ENCODE data around the gene SORL1. TPM values are rescaled to one million over a fixed set of nuclear protein-coding genes. Genes with fewer than 3 reads are reported as not detected.

The SORL1 gene
- total RNA-seq, 1 donor from 2014 or later, result 4.6 TPM

GRCh38 chr11:121512468-121513465 lies 60.7 kb downstream of the SORL1 start:
- H3K36me3 Mint-ChIP-seq (ENCODE audit: low read depth, unreplicated experiment), result no peaks in the 10 kb centered on the region
- H3K27ac Mint-ChIP-seq (ENCODE audit: unreplicated experiment), result no peak overlapping the region
- TF ChIP-seq CTCF (IDR thresholded peaks at IDR 0.05; ENCODE audit: unreplicated experiment), result no peak
- no peak overlapping the region for H3K4me3 Mint-ChIP-seq (ENCODE audit: unreplicated experiment)
- DNase-seq (ENCODE audit: low spot score), result no peak
- no peaks in the 10 kb centered on the region for H3K27me3 Mint-ChIP-seq (ENCODE audit: unreplicated experiment)
- H3K4me1 Mint-ChIP-seq (ENCODE audit: unreplicated experiment), result no peaks in the 10 kb centered on the region
- H3K9me3 Mint-ChIP-seq (ENCODE audit: unreplicated experiment), result no peaks in the 10 kb centered on the region

- DNase-seq (ENCODE audit: low spot score), result no peak
- peaks cover 4% of the 10 kb centered on the region for H3K4me1 Mint-ChIP-seq (ENCODE audit: unreplicated experiment)
- no peak overlapping the region for H3K27ac Mint-ChIP-seq (ENCODE audit: unreplicated experiment)
- H3K36me3 Mint-ChIP-seq (ENCODE audit: low read depth, unreplicated experiment), result no peaks in the 10 kb centered on the region
- peaks cover 2% of the 10 kb centered on the region for H3K27me3 Mint-ChIP-seq (ENCODE audit: unreplicated experiment)
- no peak overlapping the region for H3K4me3 Mint-ChIP-seq (ENCODE audit: unreplicated experiment)
- TF ChIP-seq CTCF (IDR thresholded peaks at IDR 0.05; ENCODE audit: unreplicated experiment), result no peak
- no peaks in the 10 kb centered on the region for H3K9me3 Mint-ChIP-seq (ENCODE audit: unreplicated experiment)
Measured at GRCh38 chr11:121513807-121514206, 61.7 kb downstream of the SORL1 start.

DNA sequence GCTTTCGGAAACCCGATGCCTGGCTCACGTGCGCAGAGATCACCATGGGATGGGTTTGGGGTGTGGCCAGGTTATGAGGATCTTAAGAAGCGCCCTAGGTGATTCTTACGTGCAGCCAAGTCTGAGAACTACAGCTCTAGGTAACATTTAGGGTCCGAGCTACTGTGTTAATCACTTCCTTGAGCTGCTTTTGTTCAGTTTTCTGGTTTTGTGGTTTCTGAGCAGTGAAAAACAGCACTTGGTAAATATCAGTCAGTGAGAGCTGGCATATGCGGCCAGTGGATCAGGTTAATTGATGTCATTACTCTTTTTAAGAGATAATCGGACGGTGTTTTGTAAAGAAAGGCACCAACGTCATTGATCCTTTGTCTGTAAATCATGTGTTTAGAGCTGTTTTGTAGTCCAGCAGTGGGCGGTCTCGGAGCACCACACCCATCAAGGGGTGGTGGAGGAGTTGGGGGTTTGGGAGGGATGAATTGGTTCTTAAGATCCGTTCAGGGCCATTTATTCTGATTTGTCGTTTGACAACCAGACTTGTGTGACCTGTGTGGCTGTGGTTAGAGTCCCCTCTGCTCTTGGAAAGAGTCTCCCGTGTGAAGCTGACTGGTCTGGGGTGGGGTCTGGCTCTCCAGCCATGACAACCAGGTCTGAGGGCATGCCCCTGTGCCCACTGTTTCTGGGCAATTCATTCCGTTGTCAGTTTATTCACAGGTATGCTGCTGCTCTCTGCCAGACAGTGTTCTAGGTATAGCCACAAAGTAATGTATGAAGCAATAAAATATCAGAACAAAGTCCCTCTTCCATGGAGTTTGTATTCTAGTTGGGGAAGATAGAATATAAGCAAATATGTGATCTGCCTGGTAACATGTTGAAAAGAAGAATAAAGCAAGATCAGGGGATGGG lies 62.6 kb downstream of the SORL1 start:
- no peak overlapping the region for H3K4me3 Mint-ChIP-seq (ENCODE audit: unreplicated experiment)
- no peak for TF ChIP-seq CTCF (IDR thresholded peaks at IDR 0.05; ENCODE audit: unreplicated experiment)
- no peak overlapping the region for H3K27ac Mint-ChIP-seq (ENCODE audit: unreplicated experiment)
- peaks cover 2% of the 10 kb centered on the region for H3K27me3 Mint-ChIP-seq (ENCODE audit: unreplicated experiment)
- H3K9me3 Mint-ChIP-seq (ENCODE audit: unreplicated experiment), result no peaks in the 10 kb centered on the region
- no peaks in the 10 kb centered on the region for H3K36me3 Mint-ChIP-seq (ENCODE audit: low read depth, unreplicated experiment)
- DNase-seq (ENCODE audit: low spot score), result no peak
- peaks cover 4% of the 10 kb centered on the region for H3K4me1 Mint-ChIP-seq (ENCODE audit: unreplicated experiment)

DNA sequence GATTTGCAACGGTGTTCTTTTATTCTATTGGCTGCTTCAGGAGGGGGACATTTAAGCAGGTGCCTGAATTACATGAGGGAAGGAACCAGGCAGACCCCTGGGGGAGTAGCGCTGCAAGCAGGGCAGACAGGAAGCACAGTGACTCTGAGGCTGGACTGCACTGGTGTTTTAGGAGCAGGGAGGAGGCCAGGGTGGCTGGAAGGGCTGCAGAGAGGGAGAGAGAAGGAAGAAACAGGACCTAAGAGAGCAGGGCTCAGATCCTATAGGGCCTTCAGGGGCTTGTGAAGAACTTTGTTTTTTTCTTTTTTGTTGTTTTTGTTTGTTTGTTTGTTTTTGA lies 63.2 kb downstream of the SORL1 start:
- no peaks in the 10 kb centered on the region for H3K36me3 Mint-ChIP-seq (ENCODE audit: low read depth, unreplicated experiment)
- peaks cover 7% of the 10 kb centered on the region for H3K4me1 Mint-ChIP-seq (ENCODE audit: unreplicated experiment)

More for the DNA sequence above, 63.2 kb downstream of the SORL1 start:
- H3K9me3 Mint-ChIP-seq (ENCODE audit: unreplicated experiment), result no peaks in the 10 kb centered on the region
- H3K27ac Mint-ChIP-seq (ENCODE audit: unreplicated experiment), result no peak overlapping the region
- no peak overlapping the region for H3K4me3 Mint-ChIP-seq (ENCODE audit: unreplicated experiment)
- TF ChIP-seq CTCF (IDR thresholded peaks at IDR 0.05; ENCODE audit: unreplicated experiment), result no peak
- peaks cover 2% of the 10 kb centered on the region for H3K27me3 Mint-ChIP-seq (ENCODE audit: unreplicated experiment)
- no peak for DNase-seq (ENCODE audit: low spot score)
